ENCODE measurements around the gene F7.

DNA sequence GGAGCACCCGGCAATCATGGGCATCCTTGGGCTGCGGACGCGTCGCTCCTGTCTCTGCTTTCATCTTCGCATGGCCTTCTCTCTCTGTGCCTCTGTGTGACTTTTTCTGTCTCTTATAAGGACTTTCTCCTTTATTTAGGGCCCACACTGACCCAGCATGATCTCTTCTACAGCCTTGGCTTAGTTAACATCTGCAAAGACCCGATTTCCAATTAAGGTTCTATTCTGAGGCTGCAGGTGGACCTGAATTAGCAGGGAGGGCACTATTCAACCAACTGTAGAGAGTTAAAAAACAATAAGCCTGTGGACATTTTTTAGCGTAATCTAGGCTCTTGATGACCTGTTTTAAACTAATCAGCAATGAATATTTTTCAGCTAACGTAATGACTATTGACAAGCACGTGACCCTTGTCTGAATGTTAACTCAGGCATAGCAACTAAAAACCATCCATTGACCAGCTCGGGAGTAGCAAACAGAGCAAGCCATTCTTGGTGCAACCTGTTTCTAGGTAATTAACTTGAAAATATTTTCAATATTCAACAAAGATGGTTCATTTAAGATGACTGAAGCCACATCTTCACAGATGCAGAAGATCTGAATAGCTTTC lies 32.2 kb downstream of the F7 start:
- TF ChIP-seq CTCF (IDR thresholded peaks at IDR 0.05): no peak
- TF ChIP-seq POLR2A (IDR thresholded peaks at IDR 0.05): no peak
- no peak for TF ChIP-seq POLR2AphosphoS5 (IDR thresholded peaks at IDR 0.05)
